ENCODE data around the gene SLC35A4. TPM values are rescaled to one million over a fixed set of nuclear protein-coding genes. Genes with fewer than 3 reads are reported as not detected.
"Not testable (repeated sequence)": the region's sequence is repeated elsewhere in the genome, so short reads cannot be mapped to it uniquely, and the experiment has no call there.

The SLC35A4 gene
- total and polyA plus RNA-seq, 3 donors from 2014 or later: 84.3 to 105 (median 97.0) TPM

DNA sequence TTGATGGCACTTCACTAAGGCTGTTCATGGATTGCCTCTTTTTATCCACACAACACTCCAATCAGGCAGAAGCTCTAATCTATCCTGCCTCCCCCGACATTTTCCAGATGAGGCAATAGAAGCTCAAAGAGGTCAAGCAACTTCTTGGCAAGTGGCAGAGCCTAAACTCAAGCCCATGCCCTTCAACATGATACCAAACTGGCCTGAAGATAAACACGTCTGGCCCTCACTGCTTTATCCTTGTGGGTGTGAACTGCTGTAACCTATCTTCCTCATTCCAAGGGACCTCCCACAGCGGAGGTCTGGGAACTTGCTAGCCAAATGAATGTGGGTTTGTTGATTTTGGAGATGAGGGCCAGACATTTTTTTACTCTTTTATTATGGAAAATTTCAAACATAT, 9.5 kb downstream of the SLC35A4 start:
- H3K4me1 ChIP-seq: peaks cover 72% of the 10 kb centered on the region
- H3K27ac ChIP-seq: peak overlapping the region; percentile 80 to 84
- intact Hi-C loops (cut with DNase I; ENCODE audit: low total_unique reads): no loop called here
- 41 to 44% methylated on average over 3 of the region's 3 CpGs for WGBS, 2 donors
- peak; percentile 91 for DNase-seq
- H3K9me3 ChIP-seq: no peaks in the 10 kb centered on the region
- no peaks in the 10 kb centered on the region for H3K36me3 ChIP-seq (ENCODE audit: low read depth, missing control alignments)
- no peaks in the 10 kb centered on the region for H3K27me3 ChIP-seq
- no peak overlapping the region for H3K4me3 ChIP-seq
- TF ChIP-seq POLR2A (IDR thresholded peaks at IDR 0.05): no peak
- TF ChIP-seq, protein P1, sequence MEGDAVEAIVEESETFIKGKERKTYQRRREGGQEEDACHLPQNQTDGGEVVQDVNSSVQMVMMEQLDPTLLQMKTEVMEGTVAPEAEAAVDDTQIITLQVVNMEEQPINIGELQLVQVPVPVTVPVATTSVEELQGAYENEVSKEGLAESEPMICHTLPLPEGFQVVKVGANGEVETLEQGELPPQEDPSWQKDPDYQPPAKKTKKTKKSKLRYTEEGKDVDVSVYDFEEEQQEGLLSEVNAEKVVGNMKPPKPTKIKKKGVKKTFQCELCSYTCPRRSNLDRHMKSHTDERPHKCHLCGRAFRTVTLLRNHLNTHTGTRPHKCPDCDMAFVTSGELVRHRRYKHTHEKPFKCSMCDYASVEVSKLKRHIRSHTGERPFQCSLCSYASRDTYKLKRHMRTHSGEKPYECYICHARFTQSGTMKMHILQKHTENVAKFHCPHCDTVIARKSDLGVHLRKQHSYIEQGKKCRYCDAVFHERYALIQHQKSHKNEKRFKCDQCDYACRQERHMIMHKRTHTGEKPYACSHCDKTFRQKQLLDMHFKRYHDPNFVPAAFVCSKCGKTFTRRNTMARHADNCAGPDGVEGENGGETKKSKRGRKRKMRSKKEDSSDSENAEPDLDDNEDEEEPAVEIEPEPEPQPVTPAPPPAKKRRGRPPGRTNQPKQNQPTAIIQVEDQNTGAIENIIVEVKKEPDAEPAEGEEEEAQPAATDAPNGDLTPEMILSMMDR (IDR thresholded peaks at IDR 0.05): no peak

DNA sequence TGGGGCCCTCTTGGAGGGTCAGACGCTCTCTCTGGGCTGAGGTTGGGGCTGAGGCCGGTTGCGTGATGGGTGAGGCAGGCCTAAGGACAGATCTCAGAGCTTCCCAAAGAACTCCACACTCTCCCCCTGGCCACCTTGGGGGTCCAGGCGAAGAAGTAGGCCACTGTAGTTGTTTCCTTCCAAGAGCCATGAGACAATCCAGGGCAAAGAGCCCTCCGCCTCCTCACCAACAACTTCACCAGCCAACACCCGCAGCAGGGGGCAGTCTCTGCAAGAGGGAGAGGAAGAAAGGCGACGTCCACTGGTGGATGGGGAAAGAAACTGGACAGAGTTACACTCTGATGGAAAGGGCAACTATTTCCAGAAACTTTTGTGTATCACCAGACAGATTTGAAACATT, 10.7 kb downstream of the SLC35A4 start:
- intact Hi-C loops (cut with DNase I; ENCODE audit: low total_unique reads): no loop called here
- peak; percentile 81 for DNase-seq
- H3K27ac ChIP-seq: peak overlapping the region; percentile 80 to 84
- H3K4me3 ChIP-seq: no peak overlapping the region
- no peaks in the 10 kb centered on the region for H3K9me3 ChIP-seq
- no peaks in the 10 kb centered on the region for H3K27me3 ChIP-seq
- WGBS, 2 donors: 74 to 87% methylated on average over 6 to 8 of the region's 8 CpGs
- H3K36me3 ChIP-seq (ENCODE audit: low read depth, missing control alignments): no peaks in the 10 kb centered on the region
- peaks cover 63% of the 10 kb centered on the region for H3K4me1 ChIP-seq
- TF ChIP-seq, protein P1 (IDR thresholded peaks at IDR 0.05): peak; percentile 37 to 54 (median 50)
- TF ChIP-seq POLR2A (IDR thresholded peaks at IDR 0.05): no peak

- 45 to 46% methylated on average over 2 of the region's 2 CpGs for WGBS, 2 donors
- peaks cover 51% of the 10 kb centered on the region for H3K4me1 ChIP-seq
- TF ChIP-seq POLR2A (IDR thresholded peaks at IDR 0.05): no peak
- TF ChIP-seq, protein P1 (IDR thresholded peaks at IDR 0.05): no peak
- intact Hi-C loops (cut with DNase I; ENCODE audit: low total_unique reads): no loop called here
- no peaks in the 10 kb centered on the region for H3K27me3 ChIP-seq
- H3K4me3 ChIP-seq: no peak overlapping the region
- H3K27ac ChIP-seq: peak overlapping the region; percentile 52 to 84
- H3K9me3 ChIP-seq: no peaks in the 10 kb centered on the region
- no peaks in the 10 kb centered on the region for H3K36me3 ChIP-seq (ENCODE audit: low read depth, missing control alignments)
- no peak for DNase-seq
Observed at GRCh38 chr5:140576776-140577201, 12.2 kb downstream of the SLC35A4 start.

- intact Hi-C loops (cut with DNase I; ENCODE audit: low total_unique reads); H3K4me3 ChIP-seq; H3K9me3 ChIP-seq; H3K27ac ChIP-seq; H3K36me3 ChIP-seq (ENCODE audit: low read depth, missing control alignments); DNase-seq; H3K27me3 ChIP-seq: not testable (repeated sequence)
- TF ChIP-seq, protein P1 (IDR thresholded peaks at IDR 0.05): peak in 1 of 3 experiments; percentile 42
- H3K4me1 ChIP-seq: peaks cover 28% of the 10 kb centered on the region
- WGBS, 2 donors: 93 to 95% methylated on average over 6 of the region's 6 CpGs
Observed at GRCh38 chr5:140579188-140579747, 14.6 kb downstream of the SLC35A4 start.

DNA sequence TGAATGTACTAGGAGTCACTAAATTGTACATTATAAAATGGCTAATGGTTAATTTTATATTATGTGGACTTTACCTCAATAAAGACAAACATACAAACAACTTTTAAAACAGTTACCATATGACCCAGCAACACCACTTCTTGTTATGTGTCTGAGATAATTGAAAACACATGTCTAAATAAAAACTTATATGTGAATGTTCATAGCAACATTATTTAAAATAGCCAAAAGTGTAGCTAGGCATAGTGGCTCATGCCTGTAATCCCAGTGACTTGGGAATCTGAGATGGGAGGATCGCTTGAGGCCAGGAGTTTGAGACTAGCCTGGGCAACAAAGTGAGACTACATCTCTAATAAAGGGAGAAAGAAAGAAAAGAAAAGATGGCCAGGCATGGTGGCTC, 22.9 kb downstream of the SLC35A4 start:
- intact Hi-C loops (cut with DNase I; ENCODE audit: low total_unique reads): no loop called here
- Histone ChIP-seq H3K27me3 (no peaks in the 10 kb centered on the region), H3K4me1 (peaks cover 7% of the 10 kb centered on the region), H3K36me3 (ENCODE audit: low read depth, missing control alignments) (no peaks in the 10 kb centered on the region), H3K4me3 (no peak overlapping the region), H3K9me3 (no peaks in the 10 kb centered on the region), H3K27ac (no peak overlapping the region)
- WGBS, 2 donors: 89 to 96% methylated on average over 1 of the region's 1 CpG
- no peak for DNase-seq
- TF ChIP-seq, protein P1 (IDR thresholded peaks at IDR 0.05): no peak
- no peak for TF ChIP-seq POLR2A (IDR thresholded peaks at IDR 0.05)

Measured in testis (tissue), 3 donors.